D721Med (cell line): Measurements from ENCODE around the gene PIGO.
A peak's percentile ranks its signal among the peaks of the same experiment; 100 is the strongest.

Experiments
- DNase-seq: peaks from one replicate; pipeline ENCODE4 v3.0.0; 2011; ENCODE audit warnings: low spot score; ENCODE audit not compliant: insufficient read length
- FAIRE-seq: peaks from 2 replicates; lab custom pipeline; 2011; peaks lifted over from hg19 to GRCh38; lab: Jason Lieb, UNC
- CTCF ChIP-seq: IDR thresholded peaks from 2 replicates; pipeline ENCODE4 v1.5.1; 2012; ENCODE audit warnings: mild to moderate bottlenecking, control low read depth; ENCODE audit not compliant: insufficient read depth; ENCODE audit errors: missing control alignments

PIGO gene

GRCh38 chr9:35076848-35077247, 19.5 kb downstream of the PIGO start:
- TF ChIP-seq CTCF = no peak
- FAIRE-seq (no peak), DNase-seq (no peak)

GRCh38 chr9:35075358-35075757, 21.0 kb downstream of the PIGO start:
- DNase-seq (no peak), FAIRE-seq (no peak)
- TF ChIP-seq CTCF = no peak

- TF ChIP-seq CTCF = no peak
- DNase-seq (no peak), FAIRE-seq (no peak)
These were observed 21.6 kb downstream of the PIGO start for GRCh38 chr9:35074791-35075190.

- FAIRE-seq (no peak), DNase-seq (no peak)
- TF ChIP-seq CTCF = no peak
These were observed 22.2 kb downstream of the PIGO start for GRCh38 chr9:35074141-35074540.

- DNase-seq (no peak), FAIRE-seq (no peak)
- no peak for TF ChIP-seq CTCF
These were observed 23.1 kb downstream of the PIGO start for GRCh38 chr9:35073279-35073612.

GRCh38 chr9:35072461-35073278, 23.7 kb downstream of the PIGO start, which contains the start of gene VCP:
Gene VCP, minus strand, starts transcription at chr9:35072625. Its CDS starts 272 bp downstream, at chr9:35072353.
- FAIRE-seq = peak; percentile 96
- DNase-seq = peak; percentile 96
- no peak for TF ChIP-seq CTCF

GRCh38 chr9:35071814-35072460, 24.5 kb downstream of the PIGO start:
- no peak for FAIRE-seq
- peak; percentile 51 for DNase-seq
- TF ChIP-seq CTCF = peak; percentile 34
